ENCODE measurements around the gene ZNF710. TPM values are rescaled to one million over a fixed set of nuclear protein-coding genes. Genes with fewer than 3 reads are reported as not detected.
"Not testable (repeated sequence)": the region's sequence is repeated elsewhere in the genome, so short reads cannot be mapped to it uniquely, and the experiment has no call there.

ZNF710 gene
- total and polyA plus RNA-seq, 2 of the 13 experiments (the other 11 are each of a cell fraction or from before 2014, with no cell fraction given), result 4.7 to 20.6 TPM

- Histone ChIP-seq H3K36me3 (replicated peaks in 1 of 2; ENCODE audit: control insufficient read depth in 1 of 2, insufficient read depth in 2 of 2, low read length in 2 of 2) (no peaks in the 10 kb centered on the region), H3K4me2 (ENCODE audit: low read depth, low read length) (peak overlapping the region; percentile 33), H3K9me3 (ENCODE audit: low read length) (no peaks in the 10 kb centered on the region), H4K20me1 (ENCODE audit: insufficient read depth, low read length) (no peaks in the 10 kb centered on the region), H3K27me3 (ENCODE audit: control insufficient read depth in 1 of 2, insufficient read depth in 2 of 2, low read length in 2 of 2) (peaks cover 0 to 1% of the 10 kb centered on the region in 2 experiments; a peak in 1 of 5 replicates), H2AFZ (ENCODE audit: low read length) (no peak overlapping the region), H3K4me3 (replicated peaks in 1 of 3; ENCODE audit: insufficient read depth in 1 of 3, low read depth in 2 of 3, low read length in 3 of 3) (no peak overlapping the region), H3K79me2 (ENCODE audit: insufficient read depth, low read length) (no peaks in the 10 kb centered on the region), H3K4me1 (ENCODE audit: insufficient read depth, low read length) (peaks cover 46% of the 10 kb centered on the region), H3K27ac (ENCODE audit: extremely low read length, insufficient read depth, low read length) (no peak overlapping the region), H3K9ac (ENCODE audit: insufficient read depth, low read depth, low read length) (no peak overlapping the region)
- POLR2A ChIA-PET, result no interaction called here
- WGBS (ENCODE audit: low lambda C conversion rate), result 18% methylated on average over 7 of the region's 7 CpGs
- ATAC-seq (no peak), DNase-seq (ENCODE audit: low spot score) (no peak), FAIRE-seq (no peak)
- intact Hi-C loops (cut with micrococcal nuclease; ENCODE audit: unreplicated experiment) (no loop called here), in situ Hi-C loops (cut with HindIII; ENCODE audit: extremely low pct_ligation_motif_present, low pct_unique_long_range_greater_than_20kb) (no loop called here)
- no TSS peak for BruUV-seq (replicated peaks)
- CTCF ChIA-PET (ENCODE audit: low intra/inter-chr PET ratio, low total read pairs), result no interaction called here
- TF ChIP-seq FOSL2 (CRISPR knock-in tag; IDR thresholded peaks at IDR 0.05) (peak; percentile 46; the same call in 1 of the 2 replicates), TEAD3 (CRISPR knock-in tag; optimal IDR thresholded peaks at IDR 0.05; ENCODE audit: borderline replicate concordance) (peak; percentile 46), RBAK (CRISPR knock-in tag; IDR thresholded peaks at IDR 0.05) (no peak)
These were observed 105.5 kb downstream of the ZNF710 start for GRCh38 chr15:90106522-90107117.

GRCh38 chr15:90108038-90108437 lies 106.9 kb downstream of the ZNF710 start:
- FAIRE-seq; ATAC-seq; BruUV-seq (replicated peaks); H3K79me2 ChIP-seq (ENCODE audit: insufficient read depth, low read length); in situ Hi-C loops (cut with HindIII; ENCODE audit: extremely low pct_ligation_motif_present, low pct_unique_long_range_greater_than_20kb); H3K9ac ChIP-seq (ENCODE audit: insufficient read depth, low read depth, low read length); POLR2A ChIA-PET; H3K27me3 ChIP-seq (ENCODE audit: control insufficient read depth in 1 of 2, insufficient read depth in 2 of 2, low read length in 2 of 2); H4K20me1 ChIP-seq (ENCODE audit: insufficient read depth, low read length); H3K36me3 ChIP-seq (replicated peaks in 1 of 2; ENCODE audit: control insufficient read depth in 1 of 2, insufficient read depth in 2 of 2, low read length in 2 of 2); H2AFZ ChIP-seq (ENCODE audit: low read length); CTCF ChIA-PET (ENCODE audit: low intra/inter-chr PET ratio, low total read pairs); intact Hi-C loops (cut with micrococcal nuclease; ENCODE audit: unreplicated experiment); H3K4me2 ChIP-seq (ENCODE audit: low read depth, low read length); H3K9me3 ChIP-seq (ENCODE audit: low read length); H3K27ac ChIP-seq (ENCODE audit: extremely low read length, insufficient read depth, low read length); H3K4me3 ChIP-seq (replicated peaks in 1 of 3; ENCODE audit: insufficient read depth in 1 of 3, low read depth in 2 of 3, low read length in 3 of 3); DNase-seq (ENCODE audit: low spot score): not testable (repeated sequence)
- peaks cover 42% of the 10 kb centered on the region for H3K4me1 ChIP-seq (ENCODE audit: insufficient read depth, low read length)
- 83% methylated on average over 5 of the region's 5 CpGs for WGBS (ENCODE audit: low lambda C conversion rate)

Measured in HepG2 (cell line).